Upper lobe of left lung (tissue), 4 donors: ENCODE data around the gene NME9.

Source experiments
- POLR2AphosphoS5 ChIP-seq, 2 donors: sonication (generic); formaldehyde crosslinking; IDR thresholded peaks; one replicate each; pipeline ENCODE4 v1.5.1; 2017; ENCODE audit warnings: antibody characterized with exemption in 2 of 2
- TF ChIP-seq, protein P1 (sequence below), 6 experiments: fragments of 450-650 bp in 4 of 6; fragments of 200-600 bp in 2 of 6; sonication (generic) in 2 of 6; IDR thresholded peaks; one replicate each; pipeline ENCODE4 v1.5.1; 2016 to 2019; ENCODE audit warnings: antibody characterized with exemption in 6 of 6

DNA sequence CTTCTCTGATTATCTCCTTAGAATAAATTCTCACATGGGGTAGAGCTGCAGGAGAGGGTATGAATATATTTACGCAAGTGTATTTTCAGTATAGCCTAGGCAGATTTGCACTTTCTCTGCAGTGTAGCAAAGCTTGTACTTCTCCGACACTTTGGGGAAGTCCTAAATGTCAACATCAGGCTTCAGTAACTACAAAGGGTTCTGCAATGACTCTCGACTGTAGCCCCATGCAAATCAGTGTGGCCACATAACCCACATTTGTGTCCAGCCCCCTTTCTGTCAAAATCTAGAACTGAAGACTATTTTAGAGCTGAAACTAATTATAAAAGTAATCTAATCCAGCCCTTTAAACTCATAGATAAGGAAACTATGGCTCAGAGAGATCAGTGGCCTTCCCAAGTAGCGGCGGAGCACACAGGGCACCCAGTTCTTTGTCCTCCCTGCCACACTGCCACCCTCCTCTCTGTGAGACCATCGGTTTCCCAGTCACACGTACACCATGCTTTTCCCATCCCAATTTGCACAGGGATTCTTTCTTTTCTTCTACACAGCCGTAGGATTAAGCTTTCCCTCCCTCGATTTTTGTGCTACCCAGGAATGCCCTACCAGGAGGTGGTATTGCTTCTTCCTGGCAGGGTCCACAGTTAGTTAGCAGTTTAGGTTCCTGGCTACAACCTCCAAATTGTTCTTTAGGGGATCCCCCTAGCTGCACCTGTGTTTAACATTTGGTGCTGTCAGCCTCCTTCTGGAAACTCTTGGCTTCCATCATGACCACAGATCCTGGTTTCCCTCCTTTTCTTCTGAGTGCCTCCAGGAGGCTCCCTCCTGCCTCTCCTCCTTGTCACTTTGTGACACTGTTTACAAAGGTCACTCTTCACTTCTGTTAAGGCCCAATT is 41.7 kb upstream of the NME9 start:
- TF ChIP-seq, protein P1, sequence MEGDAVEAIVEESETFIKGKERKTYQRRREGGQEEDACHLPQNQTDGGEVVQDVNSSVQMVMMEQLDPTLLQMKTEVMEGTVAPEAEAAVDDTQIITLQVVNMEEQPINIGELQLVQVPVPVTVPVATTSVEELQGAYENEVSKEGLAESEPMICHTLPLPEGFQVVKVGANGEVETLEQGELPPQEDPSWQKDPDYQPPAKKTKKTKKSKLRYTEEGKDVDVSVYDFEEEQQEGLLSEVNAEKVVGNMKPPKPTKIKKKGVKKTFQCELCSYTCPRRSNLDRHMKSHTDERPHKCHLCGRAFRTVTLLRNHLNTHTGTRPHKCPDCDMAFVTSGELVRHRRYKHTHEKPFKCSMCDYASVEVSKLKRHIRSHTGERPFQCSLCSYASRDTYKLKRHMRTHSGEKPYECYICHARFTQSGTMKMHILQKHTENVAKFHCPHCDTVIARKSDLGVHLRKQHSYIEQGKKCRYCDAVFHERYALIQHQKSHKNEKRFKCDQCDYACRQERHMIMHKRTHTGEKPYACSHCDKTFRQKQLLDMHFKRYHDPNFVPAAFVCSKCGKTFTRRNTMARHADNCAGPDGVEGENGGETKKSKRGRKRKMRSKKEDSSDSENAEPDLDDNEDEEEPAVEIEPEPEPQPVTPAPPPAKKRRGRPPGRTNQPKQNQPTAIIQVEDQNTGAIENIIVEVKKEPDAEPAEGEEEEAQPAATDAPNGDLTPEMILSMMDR (IDR thresholded peaks at IDR 0.05) = no peak
- TF ChIP-seq POLR2AphosphoS5 (IDR thresholded peaks at IDR 0.05) = no peak
